Measurements from ENCODE around the gene GZF1.
"Not testable (repeated sequence)": the region's sequence is repeated elsewhere in the genome, so short reads cannot be mapped to it uniquely, and the experiment has no call there.

GZF1 gene

DNA sequence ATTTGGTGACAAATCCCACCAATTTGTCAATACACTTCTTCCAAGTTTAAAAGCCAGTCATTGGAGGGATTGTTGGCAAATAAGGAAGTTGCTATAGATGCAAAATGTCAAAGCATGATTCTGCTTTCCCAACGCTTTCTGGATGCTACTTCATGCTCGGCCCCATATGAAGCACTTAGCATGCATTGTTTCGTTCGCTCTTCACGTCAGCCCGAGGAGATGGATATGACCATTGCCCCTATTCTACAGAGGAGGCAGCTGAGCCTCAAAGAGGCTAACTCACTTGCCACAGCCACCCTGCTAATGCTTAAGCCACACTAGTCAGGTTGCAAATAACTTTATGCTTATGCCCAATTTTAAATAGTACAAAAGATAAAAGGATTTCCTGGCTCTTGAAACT, 14.2 kb upstream of the GZF1 start:
- DNase-seq = no peak

DNA sequence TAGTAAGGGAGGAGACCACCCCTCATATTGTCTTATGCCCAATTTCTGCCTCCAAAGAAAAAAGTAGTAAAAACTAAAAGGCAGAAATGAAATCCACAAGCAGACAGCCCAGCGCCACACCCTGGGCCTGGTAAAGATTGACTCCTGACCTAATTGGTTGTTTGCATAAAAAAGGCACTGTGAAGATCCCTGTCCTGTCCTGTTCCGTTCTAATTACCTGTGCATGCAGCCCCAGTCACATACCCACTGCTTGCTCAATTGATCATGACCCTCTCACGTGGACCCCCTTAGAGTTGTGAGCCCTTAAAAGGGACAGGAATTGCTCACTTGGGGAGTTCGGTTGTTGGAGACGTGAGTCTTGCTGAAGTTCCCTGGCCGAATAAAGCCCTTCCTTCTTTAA, 13.5 kb upstream of the GZF1 start:
- not testable (repeated sequence) for DNase-seq

DNA sequence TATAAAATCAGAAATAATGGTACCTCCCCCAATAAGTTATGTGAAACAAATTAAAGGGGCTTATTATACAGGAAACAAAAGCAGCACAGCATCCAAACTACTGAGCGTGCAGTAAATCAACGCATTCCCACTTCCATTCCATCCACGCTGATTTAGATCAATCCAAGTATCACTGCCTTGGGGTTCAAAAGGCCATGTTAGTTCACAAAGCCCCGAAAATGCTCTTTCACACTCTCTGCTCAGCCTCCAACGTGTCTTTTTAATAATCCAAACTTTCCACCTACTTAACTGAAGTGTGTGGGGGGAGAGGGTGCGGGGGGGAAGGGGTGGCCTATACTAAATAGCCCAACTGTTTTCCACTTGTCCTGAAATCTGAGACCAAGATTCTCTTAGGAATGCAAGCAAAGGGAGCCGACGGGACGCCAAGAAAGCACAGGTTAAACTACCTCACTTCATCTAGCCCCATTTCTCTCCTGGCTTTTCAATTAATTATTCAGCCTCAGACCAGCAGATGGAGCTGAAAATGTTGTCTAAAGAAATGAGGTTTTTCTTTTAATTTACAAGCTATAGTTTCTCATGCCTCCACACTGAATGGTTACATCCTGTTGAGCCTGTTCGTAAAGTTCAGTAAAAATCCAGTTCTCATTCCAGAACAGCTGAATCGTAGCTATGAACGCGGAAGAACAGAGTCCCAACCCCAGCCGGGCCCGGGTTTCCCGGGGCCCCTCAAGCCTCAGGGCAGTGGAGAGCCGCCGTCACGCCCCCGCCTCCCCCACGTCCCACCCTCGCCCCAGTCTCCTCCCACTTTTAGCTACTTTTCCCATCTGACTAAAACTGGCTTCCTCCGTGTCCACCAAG, 12.4 kb upstream of the GZF1 start:
- peak in 1 of 2 donors; percentile 69 for DNase-seq

DNA sequence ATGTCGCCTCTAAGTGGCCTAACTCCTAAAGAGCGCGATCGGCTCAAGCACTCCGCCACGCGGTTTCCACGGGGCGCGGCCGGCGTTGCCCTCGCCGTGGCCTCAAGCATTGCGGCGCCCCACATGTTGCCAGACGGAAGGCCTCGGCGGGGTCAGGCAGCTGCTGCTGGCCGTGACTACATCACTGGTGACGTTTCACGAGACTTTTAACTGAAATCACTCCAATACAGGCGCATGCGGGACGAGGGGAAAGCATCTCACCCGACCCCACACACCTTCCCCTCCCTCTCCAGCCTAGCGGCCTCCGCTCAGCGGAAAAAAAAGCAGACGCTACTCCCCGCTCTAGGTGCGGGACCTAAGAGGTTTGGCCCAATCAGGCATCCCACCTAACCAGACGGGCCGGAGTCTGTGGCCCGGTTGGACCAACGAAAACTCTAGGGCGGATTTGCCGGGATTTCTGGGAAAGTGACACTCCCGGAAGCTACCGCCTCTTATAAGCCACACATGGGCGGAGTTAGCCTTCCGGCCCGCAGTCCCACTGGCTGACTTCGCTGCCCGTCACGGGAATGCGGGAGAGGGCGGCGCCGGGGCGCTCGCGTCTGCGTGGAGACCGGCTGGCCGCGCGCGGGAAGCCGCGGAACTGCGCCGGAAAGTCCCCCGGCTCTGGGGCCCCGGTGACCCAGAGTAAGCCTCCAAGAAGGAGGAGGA, 11.6 kb upstream of the GZF1 start, which contains the start of gene NXT1:
Gene NXT1 (plus strand): TSS at position 596 of the 708 bp plus-strand sequence. CDS start 3,251 bp downstream, outside the sequence.
- DNase-seq = peak; percentile 97 to 99

DNA sequence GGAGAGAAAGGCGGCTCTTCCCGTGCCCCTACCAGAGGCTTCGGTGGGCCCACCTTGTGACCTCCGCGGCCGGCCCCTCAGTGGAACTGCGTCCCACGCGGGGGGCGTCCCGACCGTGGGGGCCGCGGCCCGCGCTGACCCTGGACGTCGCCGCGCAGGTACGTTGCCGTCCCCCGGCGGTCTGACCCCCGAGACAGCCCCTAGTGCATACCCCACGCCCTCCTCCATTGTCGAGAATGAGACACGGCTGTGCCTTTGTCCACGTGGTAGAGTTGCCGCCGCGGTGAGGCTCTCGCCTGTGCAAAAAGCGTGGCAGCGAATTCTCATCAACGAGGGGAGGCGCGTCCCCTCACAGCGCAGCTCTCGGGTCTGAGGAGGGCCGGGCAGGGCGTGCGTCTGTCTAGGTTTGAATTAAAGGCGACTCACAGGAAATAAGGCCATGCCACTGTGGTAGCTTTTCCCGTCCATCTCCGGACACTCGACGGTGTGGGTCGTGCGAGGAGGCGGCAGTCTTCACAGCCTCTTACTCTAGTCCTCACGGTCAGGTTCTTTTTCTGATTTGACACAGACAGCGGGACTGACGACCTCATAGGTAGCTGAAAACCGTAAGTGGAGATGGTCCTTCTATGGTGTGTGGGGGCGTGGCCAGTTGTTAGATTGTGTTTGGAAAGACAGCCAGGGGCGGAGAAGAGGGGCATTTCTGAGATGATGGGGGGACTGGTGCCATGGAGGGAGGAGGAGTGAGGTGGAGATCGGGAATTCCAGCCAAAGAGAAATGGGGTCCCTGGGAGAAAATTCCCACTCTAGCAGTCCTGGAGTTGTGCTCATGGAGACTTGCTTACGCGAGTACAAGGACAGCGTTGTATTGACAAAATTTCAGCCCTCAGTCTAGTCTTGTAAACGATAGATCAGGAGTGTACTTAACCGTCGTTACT, 10.8 kb upstream of the GZF1 start:
- no peak for DNase-seq

DNA sequence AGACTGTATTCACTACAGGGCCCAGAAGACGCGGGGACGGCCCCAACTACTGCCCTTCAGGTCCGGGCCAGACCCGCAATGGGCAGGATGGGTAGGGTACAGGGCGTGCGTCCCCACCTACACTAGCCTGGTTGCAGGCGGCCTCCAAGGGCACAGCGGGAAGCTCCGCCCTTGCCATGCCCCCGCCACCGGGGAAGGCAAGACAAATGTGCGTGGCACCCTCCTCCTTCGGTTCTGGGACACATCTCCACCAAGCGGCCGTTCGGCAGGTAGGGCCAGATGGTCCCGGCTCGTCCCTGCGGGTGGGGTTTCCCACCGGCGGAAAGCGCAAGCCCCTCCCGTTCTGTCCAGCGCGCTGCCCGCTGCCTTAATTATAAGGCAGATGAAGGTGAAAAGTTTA, 5.8 kb upstream of the GZF1 start:
- DNase-seq = no peak

DNA sequence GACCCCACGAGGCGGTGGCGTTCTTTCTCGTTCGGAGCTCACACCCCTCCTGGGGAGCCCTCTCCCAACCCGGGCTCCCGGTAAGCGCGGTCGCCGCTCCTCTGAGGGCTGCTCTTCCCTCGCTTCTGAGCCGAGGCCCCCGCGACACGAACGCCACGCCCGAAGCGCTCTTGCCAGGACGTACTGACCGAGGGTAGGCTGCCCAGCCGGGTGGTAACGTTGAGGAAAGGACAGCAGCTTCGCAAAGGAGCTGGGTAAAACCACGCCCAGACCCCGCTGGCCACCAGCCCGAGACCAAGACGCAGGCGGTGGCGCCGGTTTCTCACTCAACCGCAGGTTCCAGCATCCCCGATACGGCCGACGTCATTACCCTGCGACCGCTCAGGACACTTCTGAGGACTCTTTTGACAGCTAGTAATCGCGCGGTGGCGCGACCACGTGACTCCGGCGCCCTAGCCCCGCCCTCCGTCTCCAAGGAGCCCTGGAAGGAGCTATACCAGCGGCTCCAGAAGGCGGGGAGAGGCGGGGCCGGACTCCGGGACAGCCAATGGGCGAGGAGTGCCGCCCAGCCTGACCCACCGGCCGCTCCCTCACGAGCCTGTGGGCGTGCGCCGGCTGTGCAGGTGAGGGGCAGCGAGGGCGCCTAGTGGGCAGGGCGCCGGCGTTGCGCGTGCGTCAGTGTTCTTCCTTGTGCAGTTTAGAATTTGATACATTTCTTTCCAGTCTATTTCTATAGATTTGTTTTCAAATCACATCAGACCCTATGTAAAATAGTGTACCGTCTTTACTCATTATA, 4.0 kb upstream of the GZF1 start:
- DNase-seq = peak; percentile 95 to 98

DNA sequence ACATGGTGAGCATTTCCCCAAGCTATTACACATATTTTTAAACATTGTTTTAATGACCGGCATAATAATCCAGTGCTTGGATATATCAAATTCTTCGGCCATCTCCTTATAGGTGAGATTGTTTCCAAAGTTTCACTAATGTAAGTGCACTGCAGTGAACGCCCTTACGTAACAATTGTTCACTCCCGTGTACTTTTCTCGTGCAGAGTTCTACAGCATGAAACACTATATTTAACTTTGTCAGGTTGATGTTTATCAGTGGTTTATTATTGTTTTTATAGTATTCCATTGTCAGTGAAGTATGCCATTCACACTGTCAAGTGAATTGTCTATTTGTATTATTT, 3.4 kb upstream of the GZF1 start:
- no peak for DNase-seq

DNA sequence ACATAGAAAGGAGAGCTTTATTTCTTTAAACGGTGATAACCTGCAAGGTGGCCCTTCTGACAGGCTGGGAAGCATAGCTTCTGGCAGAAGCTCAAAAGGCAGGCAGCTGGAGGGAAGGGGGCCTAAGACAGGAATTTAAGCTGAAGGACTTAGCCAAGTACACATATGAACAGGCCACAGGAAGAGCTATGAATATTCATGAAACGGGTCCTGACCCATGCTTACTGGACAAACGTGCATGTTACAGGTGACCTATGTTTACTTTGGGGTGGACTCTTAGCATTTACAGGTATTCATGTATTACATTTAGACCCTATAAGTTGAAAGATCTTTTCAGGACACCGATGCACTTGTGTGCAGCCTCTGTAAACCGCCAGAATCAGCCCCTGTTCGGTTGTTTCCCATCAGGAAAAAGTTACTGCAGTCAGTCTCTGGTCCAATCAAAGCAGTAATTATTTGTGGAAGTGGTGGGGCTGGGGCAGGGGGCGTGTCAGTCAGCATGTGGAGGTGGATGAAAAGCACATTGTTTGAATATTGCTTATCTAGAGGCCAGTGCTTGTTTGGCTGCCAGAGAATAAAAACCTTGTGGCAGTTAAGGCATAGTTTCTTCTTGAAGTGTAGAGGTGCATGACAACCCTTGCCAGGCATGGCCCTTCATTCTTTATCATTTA, 2.9 kb upstream of the GZF1 start:
- no peak for DNase-seq

DNA sequence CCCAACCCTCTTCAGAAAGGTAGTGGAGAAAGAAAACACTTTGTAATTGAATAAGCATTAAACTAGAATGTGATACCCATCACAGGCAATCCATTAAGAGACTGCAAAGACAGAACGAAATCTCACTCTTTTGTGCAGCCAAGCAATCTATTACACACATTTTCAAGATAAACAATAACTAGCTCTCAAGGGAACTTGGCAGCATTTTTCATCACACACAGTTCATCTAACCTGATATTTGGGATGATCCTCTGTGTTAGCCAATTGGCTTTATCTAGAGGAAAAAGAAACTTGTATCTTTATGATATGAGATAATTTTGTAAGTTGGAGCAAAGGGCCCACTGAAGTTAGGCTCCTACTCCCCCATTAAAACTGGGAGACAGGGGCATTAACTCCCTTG, 1.5 kb upstream of the GZF1 start:
- no peak for DNase-seq

DNA sequence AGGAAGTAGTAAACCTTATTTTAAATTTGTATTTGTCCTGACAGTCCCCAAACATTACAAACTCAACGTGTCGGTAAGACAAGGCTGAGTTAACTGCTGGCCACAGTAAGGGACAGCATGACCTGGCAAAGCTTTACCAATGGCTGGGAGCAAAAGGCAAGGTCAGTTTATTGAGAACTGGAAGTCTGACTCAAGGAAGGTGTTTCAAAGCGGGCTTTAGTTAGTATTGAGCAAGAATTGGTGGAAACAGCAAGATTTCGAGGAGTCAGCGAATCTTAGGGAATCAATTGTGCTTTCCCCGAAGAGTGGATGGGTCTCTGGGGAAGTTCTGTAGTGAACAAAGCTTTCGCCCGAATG, 885 bp upstream of the GZF1 start:
- DNase-seq = no peak

DNA sequence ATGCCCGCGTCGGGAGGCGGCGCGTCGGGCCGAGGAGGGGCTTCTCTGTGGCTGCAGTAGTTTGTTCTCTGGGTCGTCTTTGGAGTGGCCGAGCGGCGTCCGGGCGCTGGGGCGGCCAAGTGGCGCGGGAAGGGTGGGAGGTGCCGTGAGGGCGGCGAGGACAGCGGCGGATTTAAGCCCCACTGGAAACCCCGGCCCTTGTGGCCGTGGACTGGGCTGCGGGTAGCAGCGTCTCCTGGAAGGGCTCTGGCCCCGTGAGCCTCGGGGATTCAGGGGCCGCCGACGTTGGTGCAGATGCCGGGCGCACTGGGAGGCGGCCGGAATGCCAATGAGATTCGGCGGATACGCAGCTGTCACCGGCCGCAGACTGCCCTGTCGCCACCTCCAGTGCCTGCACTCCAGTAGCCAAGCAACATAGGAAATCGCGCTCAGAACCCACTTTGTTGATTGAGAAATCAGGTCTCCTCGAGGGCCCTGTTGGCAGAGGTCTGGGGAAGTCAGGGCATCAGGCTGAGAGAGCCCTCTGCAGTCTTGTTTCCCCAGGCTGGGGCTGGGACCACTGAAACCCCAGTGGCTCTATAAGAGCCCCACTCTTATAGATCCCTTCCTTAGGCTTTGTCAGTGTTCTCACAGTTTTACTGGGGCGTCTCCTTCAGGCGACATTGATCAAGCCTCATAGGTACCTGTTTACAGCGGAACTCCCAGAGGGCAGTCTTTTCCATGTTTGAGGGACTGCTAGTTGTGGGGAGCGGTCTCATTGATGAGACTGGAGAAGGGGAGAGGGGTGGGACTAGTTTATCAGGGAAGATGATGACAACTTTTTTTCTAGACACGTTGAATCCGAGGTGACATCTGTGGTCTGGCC, 642 bp downstream of the GZF1 start:
- DNase-seq = peak in 1 of 2 donors; percentile 47

DNA sequence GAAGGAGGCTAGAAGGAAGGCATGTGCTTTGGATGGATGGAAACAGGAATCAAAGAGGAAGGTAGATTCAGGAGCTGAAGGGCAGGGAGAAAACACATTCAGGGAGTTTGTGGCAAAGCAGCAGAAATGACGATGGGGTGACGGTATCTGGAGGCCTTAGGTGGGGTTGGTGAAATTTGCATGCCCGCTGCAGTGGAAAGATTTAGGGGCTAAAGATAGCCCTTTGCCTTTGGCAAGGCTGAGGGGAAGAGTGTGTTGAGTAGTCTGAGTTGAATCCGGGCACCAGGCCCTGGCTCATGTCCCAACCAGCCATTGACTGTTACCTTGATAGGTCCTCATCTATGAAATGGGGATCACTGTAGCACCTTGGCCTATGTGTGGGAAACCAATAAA, 1.3 kb downstream of the GZF1 start:
- no peak for DNase-seq

DNA sequence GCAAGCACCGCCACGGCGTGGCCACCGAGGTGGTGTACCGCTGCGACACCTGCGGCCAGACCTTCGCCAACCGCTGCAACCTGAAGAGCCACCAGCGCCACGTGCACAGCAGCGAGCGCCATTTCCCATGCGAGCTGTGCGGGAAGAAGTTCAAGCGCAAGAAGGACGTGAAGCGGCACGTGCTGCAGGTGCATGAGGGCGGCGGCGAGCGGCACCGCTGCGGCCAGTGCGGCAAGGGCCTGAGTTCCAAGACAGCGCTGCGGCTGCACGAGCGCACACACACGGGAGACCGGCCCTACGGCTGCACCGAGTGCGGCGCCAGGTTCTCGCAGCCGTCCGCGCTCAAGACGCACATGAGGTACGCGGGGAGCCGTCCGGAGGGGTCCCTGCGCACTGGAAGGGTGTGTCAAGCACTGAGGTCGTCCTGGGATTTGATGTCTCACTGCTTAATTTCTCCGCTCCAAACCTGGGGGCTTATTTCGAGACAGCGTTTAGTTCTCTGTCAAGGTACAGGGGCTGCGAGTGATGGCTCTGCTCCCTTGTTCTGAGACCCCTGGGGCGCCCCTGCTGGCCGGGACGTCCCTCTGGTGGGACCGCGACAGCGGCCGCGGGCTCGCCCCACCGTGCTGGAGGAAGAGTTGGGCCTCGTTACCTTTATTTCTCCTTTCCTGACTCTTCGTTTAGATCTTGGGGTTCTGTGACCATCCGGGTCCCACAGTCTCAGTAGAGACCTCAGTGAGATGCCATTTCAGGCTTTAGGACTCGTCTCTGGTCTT, 3.6 kb downstream of the GZF1 start:
- no peak for DNase-seq

DNA sequence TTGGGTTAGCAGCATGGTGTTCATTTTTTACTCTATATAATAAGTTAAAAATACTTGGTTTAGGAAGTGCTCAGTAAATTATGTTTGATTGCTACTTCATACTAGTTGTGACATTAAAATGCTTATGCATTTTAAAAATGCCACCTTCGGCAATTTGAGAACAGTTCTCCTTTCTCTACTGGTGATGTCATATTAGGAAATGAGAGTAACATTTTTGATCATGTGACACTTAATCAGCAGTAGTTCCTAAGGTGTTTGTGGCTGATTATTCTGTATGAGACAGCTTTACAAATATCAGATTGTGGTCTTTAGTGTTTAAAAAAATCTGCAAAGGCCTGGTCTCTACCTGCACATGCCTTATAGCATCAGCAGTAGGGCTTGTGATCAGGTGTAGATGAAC, 4.4 kb downstream of the GZF1 start:
- DNase-seq = no peak

DNA sequence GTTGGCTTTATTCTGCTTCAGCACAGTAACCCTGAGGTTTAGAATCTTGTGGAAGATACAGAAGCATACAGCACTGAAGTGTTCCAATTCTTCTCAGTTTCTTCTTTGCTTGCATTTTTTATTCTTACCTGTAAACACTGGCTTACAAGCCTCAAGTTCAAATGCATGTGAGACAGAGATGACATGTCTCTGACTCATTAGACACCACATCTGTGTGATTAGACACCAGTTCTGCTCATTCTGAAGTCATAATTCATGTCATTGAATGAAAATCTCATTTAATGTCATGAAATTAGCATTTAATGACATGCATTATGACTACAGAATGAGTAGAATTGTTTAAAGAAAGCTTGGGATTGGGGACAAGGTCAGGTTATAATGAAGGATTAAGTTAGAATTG, 5.8 kb downstream of the GZF1 start:
- DNase-seq = no peak

DNA sequence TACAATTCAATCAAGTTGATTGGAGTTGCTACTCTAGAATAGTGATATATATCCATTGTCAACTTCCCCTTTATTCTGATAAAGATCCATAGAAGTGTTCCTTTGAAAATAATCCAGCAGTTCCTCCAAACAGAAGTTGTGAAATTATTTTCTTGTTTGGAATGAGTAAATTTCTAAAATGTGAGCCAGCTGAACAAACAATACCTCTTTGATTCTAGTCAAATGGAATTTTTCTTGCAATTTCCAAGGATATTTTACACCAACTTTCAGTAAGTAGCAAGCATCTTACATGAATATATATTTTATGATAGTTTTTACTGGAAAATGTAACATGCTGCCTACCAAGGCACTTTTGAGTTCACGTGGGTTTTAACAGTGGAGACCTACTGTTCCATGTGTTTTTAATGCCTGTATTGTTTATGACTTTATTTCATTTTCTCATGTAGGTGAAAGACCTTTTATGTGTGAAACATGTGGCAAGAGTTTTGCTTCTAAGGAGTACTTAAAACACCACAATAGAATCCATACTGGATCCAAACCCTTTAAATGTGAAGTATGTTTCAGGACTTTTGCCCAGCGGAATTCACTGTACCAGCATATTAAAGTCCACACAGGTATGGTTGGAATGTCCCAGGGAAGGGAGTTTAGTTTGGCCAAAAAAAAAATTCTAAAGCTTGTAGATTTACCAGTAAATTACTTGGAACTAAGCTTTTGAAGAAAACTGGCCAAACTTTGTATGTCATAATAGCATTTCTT, 6.5 kb downstream of the GZF1 start:
- DNase-seq = no peak

DNA sequence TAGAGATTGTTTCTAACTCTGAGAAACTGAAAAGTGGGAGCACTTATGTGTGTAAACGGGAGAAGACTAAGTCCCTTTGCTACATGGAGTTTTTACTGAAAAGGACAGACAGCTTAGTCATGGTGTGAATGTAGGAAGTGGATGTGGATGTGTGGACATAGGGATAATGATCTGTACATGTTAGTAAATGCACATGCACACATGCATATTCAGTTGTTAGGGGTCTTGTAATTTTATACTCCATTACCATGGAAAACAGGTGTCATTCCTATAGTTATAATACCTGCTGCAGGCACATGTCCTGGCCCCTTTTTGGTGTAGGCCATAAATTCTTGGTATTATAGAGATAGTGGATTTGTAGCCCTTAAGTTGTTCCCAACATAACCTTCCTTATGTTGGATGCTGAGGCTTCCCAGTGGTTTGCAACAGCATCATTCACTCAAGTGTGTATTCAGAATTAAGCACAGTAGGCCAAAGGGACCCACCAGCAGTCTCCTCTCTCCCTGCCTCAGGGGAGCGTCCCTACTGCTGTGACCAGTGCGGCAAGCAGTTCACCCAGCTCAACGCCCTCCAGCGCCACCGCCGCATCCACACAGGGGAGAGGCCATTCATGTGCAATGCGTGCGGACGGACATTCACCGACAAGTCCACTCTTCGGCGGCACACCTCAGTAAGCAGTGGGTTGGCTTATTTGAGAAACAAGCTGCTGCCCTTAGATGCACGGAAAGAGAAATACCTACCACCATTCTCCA, 7.3 kb downstream of the GZF1 start:
- no peak for DNase-seq

DNA sequence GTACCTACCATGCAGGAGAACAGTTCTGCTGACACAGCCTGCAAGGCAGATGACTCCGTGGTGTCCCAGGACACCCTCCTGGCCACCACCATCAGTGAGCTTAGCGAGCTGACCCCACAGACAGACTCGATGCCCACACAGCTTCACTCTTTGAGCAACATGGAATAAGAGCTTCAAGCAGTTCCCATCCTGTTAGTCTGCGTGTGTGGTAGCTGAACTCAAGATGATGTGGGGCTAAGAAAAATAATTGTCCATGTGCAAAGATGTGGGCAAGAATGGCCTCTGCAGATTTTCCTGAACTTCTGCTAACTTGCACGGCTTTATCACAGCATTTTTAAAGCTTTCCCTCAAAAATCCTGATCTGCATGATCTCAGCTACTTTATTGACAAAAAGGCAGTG, 8.3 kb downstream of the GZF1 start:
- no peak for DNase-seq
